ENCODE results near the gene MTF2. TPM values are rescaled to one million over a fixed set of nuclear protein-coding genes. Genes with fewer than 3 reads are reported as not detected.
A peak's percentile ranks its signal among the peaks of the same experiment; 100 is the strongest.
"Not testable (repeated sequence)": the region's sequence is repeated elsewhere in the genome, so short reads cannot be mapped to it uniquely, and the experiment has no call there.

MTF2 gene
- total RNA-seq, 1 donor: 57.9 TPM

GRCh38 chr1:93137604-93138292, 58.7 kb downstream of the MTF2 start:
- no peak for DNase-seq (ENCODE audit: low read depth in 2 of 3, low spot score in 2 of 3)

- no peak for DNase-seq (ENCODE audit: low read depth in 2 of 3, low spot score in 2 of 3)
Measured at GRCh38 chr1:93140106-93140505, 61.0 kb downstream of the MTF2 start.

- DNase-seq (ENCODE audit: low read depth in 2 of 3, low spot score in 2 of 3): no peak
Measured at GRCh38 chr1:93142161-93142560, 63.1 kb downstream of the MTF2 start.

GRCh38 chr1:93143136-93143535, 64.1 kb downstream of the MTF2 start:
- DNase-seq (ENCODE audit: low read depth in 2 of 3, low spot score in 2 of 3): no peak

GRCh38 chr1:93143769-93144168, 64.7 kb downstream of the MTF2 start:
- DNase-seq (ENCODE audit: low read depth in 2 of 3, low spot score in 2 of 3): no peak

GRCh38 chr1:93148001-93148400, 68.9 kb downstream of the MTF2 start:
- no peak for DNase-seq (ENCODE audit: low read depth in 2 of 3, low spot score in 2 of 3)

GRCh38 chr1:93150729-93151128, 71.6 kb downstream of the MTF2 start:
- DNase-seq (ENCODE audit: low read depth in 2 of 3, low spot score in 2 of 3): no peak

GRCh38 chr1:93151474-93151873, 72.4 kb downstream of the MTF2 start:
- DNase-seq (ENCODE audit: low read depth in 2 of 3, low spot score in 2 of 3): no peak

- DNase-seq (ENCODE audit: low read depth in 2 of 3, low spot score in 2 of 3): no peak
Measured at GRCh38 chr1:93152835-93153234, 73.8 kb downstream of the MTF2 start.

GRCh38 chr1:93154898-93155297, 75.8 kb downstream of the MTF2 start:
- no peak for DNase-seq (ENCODE audit: low read depth in 2 of 3, low spot score in 2 of 3)

GRCh38 chr1:93155335-93155734, 76.3 kb downstream of the MTF2 start:
- peak in 2 of 3 donors; percentile 33 to 42 for DNase-seq (ENCODE audit: low read depth in 2 of 3, low spot score in 2 of 3)

- DNase-seq (ENCODE audit: low read depth in 2 of 3, low spot score in 2 of 3): peak in 1 of 3 donors; percentile 28
Measured at GRCh38 chr1:93159337-93159736, 80.3 kb downstream of the MTF2 start.

GRCh38 chr1:93163314-93163713, 84.2 kb downstream of the MTF2 start:
- DNase-seq (ENCODE audit: low read depth in 2 of 3, low spot score in 2 of 3): not testable (repeated sequence)

- no peak for DNase-seq (ENCODE audit: low read depth in 2 of 3, low spot score in 2 of 3)
Measured at GRCh38 chr1:93164816-93165215, 85.7 kb downstream of the MTF2 start.

- not testable (repeated sequence) for DNase-seq (ENCODE audit: low read depth in 2 of 3, low spot score in 2 of 3)
Measured at GRCh38 chr1:93165895-93166294, 86.8 kb downstream of the MTF2 start.

- DNase-seq (ENCODE audit: low read depth in 2 of 3, low spot score in 2 of 3): no peak
Measured at GRCh38 chr1:93167006-93167405, 87.9 kb downstream of the MTF2 start.

- not testable (repeated sequence) for DNase-seq (ENCODE audit: low read depth in 2 of 3, low spot score in 2 of 3)
Measured at GRCh38 chr1:93170141-93170678, 91.1 kb downstream of the MTF2 start.

- DNase-seq (ENCODE audit: low read depth in 2 of 3, low spot score in 2 of 3): no peak
Measured at GRCh38 chr1:93171549-93172034, 92.5 kb downstream of the MTF2 start.

GRCh38 chr1:93172778-93173177, 93.7 kb downstream of the MTF2 start:
- no peak for DNase-seq (ENCODE audit: low read depth in 2 of 3, low spot score in 2 of 3)

- DNase-seq (ENCODE audit: low read depth in 2 of 3, low spot score in 2 of 3): not testable (repeated sequence)
Measured at GRCh38 chr1:93174638-93175037, 95.6 kb downstream of the MTF2 start.

- DNase-seq (ENCODE audit: low read depth in 2 of 3, low spot score in 2 of 3): no peak
Measured at GRCh38 chr1:93177991-93178390, 98.9 kb downstream of the MTF2 start.

- DNase-seq (ENCODE audit: low read depth in 2 of 3, low spot score in 2 of 3): no peak
Measured at GRCh38 chr1:93178418-93178817, 99.3 kb downstream of the MTF2 start.

Measured in hematopoietic multipotent progenitor cell (in vitro differentiated cells).